GM12874 (cell line): ENCODE measurements around the gene ZSCAN10.

Experiments
- CTCF ChIP-seq: IDR thresholded peaks from 2 replicates; pipeline ENCODE4 v1.5.1; 2011; ENCODE audit warnings: low read depth, mild to moderate bottlenecking, control low read depth, low read length, moderate library complexity; ENCODE audit not compliant: insufficient read depth

The ZSCAN10 gene

DNA sequence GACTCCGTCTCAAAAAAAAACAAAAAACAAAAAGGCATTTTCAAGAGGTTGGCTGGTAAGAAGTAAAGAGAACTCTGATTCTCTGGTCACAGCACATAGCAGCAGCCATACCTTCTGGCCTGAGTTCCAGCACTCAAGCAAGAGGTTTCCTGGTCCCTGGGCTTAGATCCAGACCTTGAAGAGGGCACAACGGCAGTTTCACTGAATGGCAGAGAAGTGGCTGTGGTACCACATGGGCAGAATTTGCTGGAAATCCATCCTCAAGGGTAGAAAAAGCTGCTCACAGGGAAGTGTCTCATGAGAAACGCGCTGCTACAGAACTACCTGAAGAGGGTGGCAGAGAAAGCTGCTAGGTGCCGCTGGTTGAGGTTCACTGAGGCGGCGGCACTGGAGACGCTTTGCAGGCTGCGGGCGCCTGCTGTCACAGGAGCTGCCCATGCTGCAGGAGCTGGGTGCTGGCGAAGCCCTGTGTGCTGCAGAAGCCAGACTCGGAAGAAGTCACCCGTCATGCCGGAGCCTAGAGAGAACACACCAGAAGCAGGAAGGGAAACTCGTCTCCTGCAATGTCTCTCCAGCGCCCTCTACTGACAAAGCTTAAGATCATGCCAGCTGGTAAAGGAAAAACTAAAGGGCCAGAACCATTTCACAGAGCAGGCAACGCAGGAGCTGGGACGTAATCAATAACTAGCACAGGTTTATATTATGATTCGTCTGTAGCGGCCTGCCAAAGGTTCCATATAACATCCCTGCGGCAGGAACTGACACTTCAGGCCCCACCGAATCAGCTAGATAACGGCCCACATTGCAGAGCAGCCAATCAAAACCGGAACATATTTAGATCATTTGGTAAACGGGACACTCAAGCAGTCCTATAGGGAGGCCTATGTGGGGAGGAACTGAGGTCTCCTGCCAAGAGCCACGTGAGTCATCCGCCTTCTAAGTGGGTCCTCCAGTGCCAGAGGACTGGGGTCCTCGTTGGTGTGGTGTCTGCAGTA, 30.3 kb upstream of the ZSCAN10 start:
- TF ChIP-seq CTCF: peak; percentile 91

DNA sequence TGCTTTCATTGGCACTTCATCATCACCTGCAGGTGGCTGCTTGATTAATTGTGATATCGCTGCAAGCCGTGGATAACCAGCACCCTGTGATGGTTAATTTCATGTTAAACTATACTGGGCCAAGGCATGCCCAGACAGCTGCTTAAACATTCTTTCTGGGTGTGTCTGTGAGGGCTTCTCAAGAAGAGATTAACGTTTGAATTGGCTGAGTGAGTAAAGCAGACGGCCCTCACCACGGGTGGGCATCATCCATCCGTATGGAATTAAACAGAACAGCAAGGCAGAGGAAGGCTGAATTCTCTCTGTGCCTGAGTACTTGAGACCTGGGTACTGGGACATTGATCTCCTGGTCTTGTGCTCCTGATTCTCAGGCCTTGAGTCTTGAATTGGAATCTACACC, 28.7 kb upstream of the ZSCAN10 start:
- no peak for TF ChIP-seq CTCF

- TF ChIP-seq CTCF: peak; percentile 24; the same call in 1 of the 2 replicates
These were observed 25.1 kb upstream of the ZSCAN10 start for GRCh38 chr16:3123986-3124886.

DNA sequence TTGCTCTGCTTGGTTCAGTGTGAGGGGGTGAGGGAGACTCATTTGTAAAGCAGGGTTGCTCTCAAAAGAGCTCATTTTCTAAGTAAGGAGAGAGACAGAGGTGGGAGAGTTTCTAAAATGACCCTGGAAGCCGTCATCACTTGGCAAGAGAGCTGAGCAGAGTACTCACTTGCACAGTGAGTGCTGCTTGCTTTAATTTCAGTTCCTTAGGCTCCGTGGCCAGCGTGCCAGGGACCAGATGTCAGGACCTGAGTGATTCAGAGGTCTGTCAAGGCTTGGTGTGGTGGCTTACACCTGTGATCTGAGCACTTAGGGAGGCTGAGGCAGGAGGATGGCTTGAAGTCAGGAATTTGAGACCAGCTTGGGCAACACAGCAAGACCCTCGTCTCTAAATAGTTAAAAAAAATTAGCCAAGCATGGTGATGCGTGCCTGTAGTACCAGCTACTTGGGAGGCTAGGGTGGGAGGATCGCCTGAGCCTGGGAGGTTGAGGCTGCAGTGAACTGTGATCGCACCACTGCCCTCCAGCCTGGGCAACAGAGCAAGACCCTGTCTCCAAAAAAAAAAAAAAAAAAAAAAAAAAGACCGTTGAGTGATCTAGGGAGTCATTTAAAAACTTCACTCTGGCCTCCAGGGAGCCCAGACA, 24.0 kb upstream of the ZSCAN10 start:
- TF ChIP-seq CTCF: no peak

DNA sequence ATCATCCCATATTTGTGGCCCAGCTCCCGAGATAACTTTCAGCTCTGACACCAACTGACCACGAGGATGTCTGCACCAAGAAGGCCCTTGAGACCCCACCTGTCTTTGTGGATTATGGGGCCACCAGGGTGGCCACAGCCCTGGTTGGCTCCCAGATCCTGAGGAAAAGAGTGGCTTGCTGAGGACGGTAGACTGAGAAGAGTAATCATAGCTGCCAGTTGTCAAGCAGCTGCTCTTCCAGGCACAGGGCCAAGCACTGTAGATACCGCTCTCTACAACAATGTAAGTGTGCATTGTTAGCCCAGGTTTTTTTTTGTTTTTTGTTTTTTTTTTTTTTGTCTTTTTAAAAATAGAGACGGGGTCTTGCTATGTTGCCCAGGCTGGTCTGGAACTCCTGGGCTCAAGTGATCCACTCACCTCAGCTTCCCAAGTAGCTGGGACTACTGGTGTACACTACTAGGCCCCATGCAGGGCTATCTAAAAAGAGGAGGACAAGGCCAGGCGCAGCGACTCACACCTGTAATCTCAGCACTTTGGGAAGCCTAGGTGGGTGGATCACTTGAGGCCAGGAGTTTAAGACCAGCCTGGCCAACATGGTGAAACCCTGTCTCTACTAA, 22.9 kb upstream of the ZSCAN10 start:
- TF ChIP-seq CTCF: no peak

DNA sequence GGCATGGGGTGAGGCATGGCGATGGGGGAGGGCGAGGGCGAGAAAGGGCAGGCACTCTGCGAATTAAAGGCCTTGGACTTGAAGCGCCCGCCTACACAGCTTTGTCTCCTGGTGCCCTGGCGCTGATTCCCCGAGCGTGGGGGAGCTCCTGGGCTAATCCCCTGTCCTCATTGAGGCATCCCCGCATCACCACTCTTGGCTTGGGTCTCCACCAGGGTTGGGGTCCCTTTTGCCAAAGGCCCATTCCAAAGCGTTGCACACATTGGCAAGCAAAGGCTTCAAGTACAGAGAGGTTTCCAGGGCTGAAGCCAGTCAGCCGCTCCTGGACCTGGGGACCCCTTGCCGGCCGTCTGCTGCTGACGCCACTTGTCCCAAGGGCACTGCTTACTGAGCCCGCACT, 21.3 kb upstream of the ZSCAN10 start:
- TF ChIP-seq CTCF: no peak
